ENCODE measurements around the gene VWCE.

VWCE gene

GRCh38 chr11:61294717-61295595 lies at the start of gene VWCE:
Gene VWCE (minus strand): TSS chr11:61295316. CDS start chr11:61295037, 279 bp downstream.
- DNase-seq (ENCODE audit: low read depth, low spot score) = no peak

- DNase-seq (ENCODE audit: low read depth, low spot score) = no peak
These were observed 49.0 kb upstream of the VWCE start for GRCh38 chr11:61343792-61344745.

GRCh38 chr11:61342207-61342803 lies 47.2 kb upstream of the VWCE start:
- no peak for DNase-seq (ENCODE audit: low read depth, low spot score)

- DNase-seq (ENCODE audit: low read depth, low spot score) = no peak
These were observed 46.6 kb upstream of the VWCE start for GRCh38 chr11:61341706-61342105.

GRCh38 chr11:61340979-61341378 lies 45.9 kb upstream of the VWCE start:
- DNase-seq (ENCODE audit: low read depth, low spot score) = no peak

GRCh38 chr11:61339490-61339878 lies 44.4 kb upstream of the VWCE start:
- no peak for DNase-seq (ENCODE audit: low read depth, low spot score)

- no peak for DNase-seq (ENCODE audit: low read depth, low spot score)
These were observed 43.8 kb upstream of the VWCE start for GRCh38 chr11:61338783-61339489.

- no peak for DNase-seq (ENCODE audit: low read depth, low spot score)
These were observed 42.8 kb upstream of the VWCE start for GRCh38 chr11:61337706-61338470.

GRCh38 chr11:61336171-61336935 lies 41.2 kb upstream of the VWCE start:
- peak; percentile 58 for DNase-seq (ENCODE audit: low read depth, low spot score)

GRCh38 chr11:61335355-61335710 lies 40.2 kb upstream of the VWCE start:
- DNase-seq (ENCODE audit: low read depth, low spot score) = no peak

- DNase-seq (ENCODE audit: low read depth, low spot score) = no peak
These were observed 39.6 kb upstream of the VWCE start for GRCh38 chr11:61334434-61335354.

GRCh38 chr11:61333550-61334433 lies 38.7 kb upstream of the VWCE start:
- DNase-seq (ENCODE audit: low read depth, low spot score) = no peak

GRCh38 chr11:61332797-61333549 lies 37.9 kb upstream of the VWCE start, which contains the start of the genes DDB1 and TKFC:
Gene DDB1 (minus strand): TSS chr11:61333105. CDS start chr11:61332968, 137 bp downstream.
Gene TKFC (plus strand): TSS chr11:61333228. CDS start chr11:61334729, 1,501 bp downstream.
- DNase-seq (ENCODE audit: low read depth, low spot score) = peak; percentile 77

- no peak for DNase-seq (ENCODE audit: low read depth, low spot score)
These were observed 37.2 kb upstream of the VWCE start for GRCh38 chr11:61332281-61332796.

GRCh38 chr11:61331651-61332050 lies 36.5 kb upstream of the VWCE start:
- no peak for DNase-seq (ENCODE audit: low read depth, low spot score)

- DNase-seq (ENCODE audit: low read depth, low spot score) = no peak
These were observed 34.8 kb upstream of the VWCE start for GRCh38 chr11:61329871-61330270.

GRCh38 chr11:61328351-61328750 lies 33.2 kb upstream of the VWCE start:
- no peak for DNase-seq (ENCODE audit: low read depth, low spot score)

Data from smooth muscle cell of the brain vasculature (primary cell).